ENCODE data around the gene CACNA1B.
"Not testable (repeated sequence)": the region's sequence is repeated elsewhere in the genome, so short reads cannot be mapped to it uniquely, and the experiment has no call there.

CACNA1B gene

GRCh38 chr9:137877506-137878122 is at the start of gene CACNA1B:
TSS of gene CACNA1B (plus strand) at chr9:137877782. CDS start at chr9:137877934, 152 bp downstream.
- H3K9me3 ChIP-seq (ENCODE audit: low read length); H3K36me3 ChIP-seq (ENCODE audit: insufficient read depth, low read length); H3K27ac ChIP-seq (ENCODE audit: low read depth, low read length); H3K4me3 ChIP-seq (ENCODE audit: low read depth in 1 of 2, low read length in 2 of 2); H3K9ac ChIP-seq (ENCODE audit: low read length); H3K4me1 ChIP-seq (ENCODE audit: insufficient read depth, low read length): not testable (repeated sequence)
- H3K27me3 ChIP-seq (ENCODE audit: control insufficient read depth in 1 of 2, insufficient read depth in 2 of 2, low read length in 2 of 2), result peaks cover 6 to 44% of the 10 kb centered on the region in 2 donors

- Histone ChIP-seq H3K36me3 (ENCODE audit: insufficient read depth, low read length) (peaks cover 38% of the 10 kb centered on the region), H3K9me3 (ENCODE audit: low read length) (no peaks in the 10 kb centered on the region), H3K9ac (ENCODE audit: low read length) (no peak overlapping the region), H3K27me3 (ENCODE audit: control insufficient read depth in 1 of 2, insufficient read depth in 2 of 2, low read length in 2 of 2) (no peaks in the 10 kb centered on the region), H3K4me3 (ENCODE audit: low read depth in 1 of 2, low read length in 2 of 2) (no peak overlapping the region), H3K27ac (ENCODE audit: low read depth, low read length) (no peak overlapping the region), H3K4me1 (ENCODE audit: insufficient read depth, low read length) (no peaks in the 10 kb centered on the region)
Measured at GRCh38 chr9:137827908-137828526, 49.6 kb upstream of the CACNA1B start.

GRCh38 chr9:137828527-137829259 is 48.9 kb upstream of the CACNA1B start:
- peaks cover 39% of the 10 kb centered on the region for H3K36me3 ChIP-seq (ENCODE audit: insufficient read depth, low read length)
- H3K27ac ChIP-seq (ENCODE audit: low read depth, low read length), result no peak overlapping the region
- no peaks in the 10 kb centered on the region for H3K9me3 ChIP-seq (ENCODE audit: low read length)
- no peak overlapping the region for H3K4me3 ChIP-seq (ENCODE audit: low read depth in 1 of 2, low read length in 2 of 2)
- no peak overlapping the region for H3K9ac ChIP-seq (ENCODE audit: low read length)
- H3K27me3 ChIP-seq (ENCODE audit: control insufficient read depth in 1 of 2, insufficient read depth in 2 of 2, low read length in 2 of 2), result no peaks in the 10 kb centered on the region
- no peaks in the 10 kb centered on the region for H3K4me1 ChIP-seq (ENCODE audit: insufficient read depth, low read length)

GRCh38 chr9:137829260-137829996 is 48.2 kb upstream of the CACNA1B start:
- H3K27ac ChIP-seq (ENCODE audit: low read depth, low read length), result no peak overlapping the region
- no peak overlapping the region for H3K4me3 ChIP-seq (ENCODE audit: low read depth in 1 of 2, low read length in 2 of 2)
- no peaks in the 10 kb centered on the region for H3K27me3 ChIP-seq (ENCODE audit: control insufficient read depth in 1 of 2, insufficient read depth in 2 of 2, low read length in 2 of 2)
- H3K9ac ChIP-seq (ENCODE audit: low read length), result no peak overlapping the region
- H3K36me3 ChIP-seq (ENCODE audit: insufficient read depth, low read length), result peaks cover 35% of the 10 kb centered on the region
- no peaks in the 10 kb centered on the region for H3K9me3 ChIP-seq (ENCODE audit: low read length)
- no peaks in the 10 kb centered on the region for H3K4me1 ChIP-seq (ENCODE audit: insufficient read depth, low read length)

- Histone ChIP-seq H3K9ac (ENCODE audit: low read length) (no peak overlapping the region), H3K4me1 (ENCODE audit: insufficient read depth, low read length) (no peaks in the 10 kb centered on the region), H3K27me3 (ENCODE audit: control insufficient read depth in 1 of 2, insufficient read depth in 2 of 2, low read length in 2 of 2) (no peaks in the 10 kb centered on the region), H3K9me3 (ENCODE audit: low read length) (no peaks in the 10 kb centered on the region), H3K36me3 (ENCODE audit: insufficient read depth, low read length) (peaks cover 32% of the 10 kb centered on the region), H3K27ac (ENCODE audit: low read depth, low read length) (no peak overlapping the region), H3K4me3 (ENCODE audit: low read depth in 1 of 2, low read length in 2 of 2) (no peak overlapping the region)
Measured at GRCh38 chr9:137832191-137832700, 45.3 kb upstream of the CACNA1B start.

- no peaks in the 10 kb centered on the region for H3K27me3 ChIP-seq (ENCODE audit: control insufficient read depth in 1 of 2, insufficient read depth in 2 of 2, low read length in 2 of 2)
- peaks cover 32% of the 10 kb centered on the region for H3K36me3 ChIP-seq (ENCODE audit: insufficient read depth, low read length)
- H3K9me3 ChIP-seq (ENCODE audit: low read length), result no peaks in the 10 kb centered on the region
- no peak overlapping the region for H3K9ac ChIP-seq (ENCODE audit: low read length)
- no peak overlapping the region for H3K4me3 ChIP-seq (ENCODE audit: low read depth in 1 of 2, low read length in 2 of 2)
- no peak overlapping the region for H3K27ac ChIP-seq (ENCODE audit: low read depth, low read length)
- H3K4me1 ChIP-seq (ENCODE audit: insufficient read depth, low read length), result no peaks in the 10 kb centered on the region
Measured at GRCh38 chr9:137832830-137833590, 44.6 kb upstream of the CACNA1B start.

- Histone ChIP-seq H3K9me3 (ENCODE audit: low read length) (no peaks in the 10 kb centered on the region), H3K27me3 (ENCODE audit: control insufficient read depth in 1 of 2, insufficient read depth in 2 of 2, low read length in 2 of 2) (no peaks in the 10 kb centered on the region), H3K36me3 (ENCODE audit: insufficient read depth, low read length) (peaks cover 32% of the 10 kb centered on the region), H3K9ac (ENCODE audit: low read length) (no peak overlapping the region), H3K27ac (ENCODE audit: low read depth, low read length) (no peak overlapping the region), H3K4me1 (ENCODE audit: insufficient read depth, low read length) (no peaks in the 10 kb centered on the region), H3K4me3 (ENCODE audit: low read depth in 1 of 2, low read length in 2 of 2) (no peak overlapping the region)
Measured at GRCh38 chr9:137833721-137834613, 43.6 kb upstream of the CACNA1B start.

GRCh38 chr9:137834846-137835546 is 42.6 kb upstream of the CACNA1B start:
- H3K4me1 ChIP-seq (ENCODE audit: insufficient read depth, low read length), result no peaks in the 10 kb centered on the region
- no peak overlapping the region for H3K4me3 ChIP-seq (ENCODE audit: low read depth in 1 of 2, low read length in 2 of 2)
- H3K9ac ChIP-seq (ENCODE audit: low read length), result no peak overlapping the region
- H3K27me3 ChIP-seq (ENCODE audit: control insufficient read depth in 1 of 2, insufficient read depth in 2 of 2, low read length in 2 of 2), result no peaks in the 10 kb centered on the region
- H3K27ac ChIP-seq (ENCODE audit: low read depth, low read length), result no peak overlapping the region
- H3K36me3 ChIP-seq (ENCODE audit: insufficient read depth, low read length), result peaks cover 23% of the 10 kb centered on the region
- no peaks in the 10 kb centered on the region for H3K9me3 ChIP-seq (ENCODE audit: low read length)

- no peaks in the 10 kb centered on the region for H3K4me1 ChIP-seq (ENCODE audit: insufficient read depth, low read length)
- H3K27ac ChIP-seq (ENCODE audit: low read depth, low read length), result no peak overlapping the region
- peaks cover 23% of the 10 kb centered on the region for H3K36me3 ChIP-seq (ENCODE audit: insufficient read depth, low read length)
Measured at GRCh38 chr9:137836151-137836830, 41.3 kb upstream of the CACNA1B start.

More at GRCh38 chr9:137836151-137836830, 41.3 kb upstream of the CACNA1B start:
- Histone ChIP-seq H3K9ac (ENCODE audit: low read length) (no peak overlapping the region), H3K9me3 (ENCODE audit: low read length) (no peaks in the 10 kb centered on the region), H3K4me3 (ENCODE audit: low read depth in 1 of 2, low read length in 2 of 2) (no peak overlapping the region), H3K27me3 (ENCODE audit: control insufficient read depth in 1 of 2, insufficient read depth in 2 of 2, low read length in 2 of 2) (no peaks in the 10 kb centered on the region)
